Bronchial epithelial cell (primary cell): Measurements from ENCODE around the gene ZNF106. TPM values are rescaled to one million over a fixed set of nuclear protein-coding genes. Genes with fewer than 3 reads are reported as not detected.
A peak's percentile ranks its signal among the peaks of the same experiment; 100 is the strongest.

Source experiments
- DNase-seq: peaks from one replicate; pipeline ENCODE4 v3.0.0-alpha.2; 2010; ENCODE audit warnings: low read depth
- FAIRE-seq: peaks from 2 replicates; lab custom pipeline; 2011; peaks lifted over from hg19 to GRCh38; lab: Jason Lieb, UNC
- H3K27me3 ChIP-seq: 2 replicates; pipeline ENCODE4 v1.5.1; 2011; ENCODE audit warnings: low read length; ENCODE audit not compliant: control insufficient read depth, insufficient read depth
- H3K36me3 ChIP-seq: 2 replicates; pipeline ENCODE4 v1.5.1; 2011; ENCODE audit warnings: low read length; ENCODE audit not compliant: control insufficient read depth, insufficient read depth
- H3K4me3 ChIP-seq: 2 replicates; pipeline ENCODE4 v1.5.1; 2011; ENCODE audit warnings: mild to moderate bottlenecking, low read depth, low read length, control low read depth
- total RNA-seq: library from RNA; depleted of rRNA; stranded (reverse); fragments of >200 nt; gene quantifications from 2 replicates; pipeline ENCODE4 v1.2.1, GENCODE V29; 2014
- TF ChIP-seq, protein P1 (sequence below): IDR thresholded peaks from 2 replicates; pipeline ENCODE4 v1.5.1; 2011; ENCODE audit warnings: mild to moderate bottlenecking, moderate library complexity, low read length, control low read depth, inconsistent platforms; ENCODE audit not compliant: insufficient read depth, severe bottlenecking

ZNF106 gene
- total RNA-seq, 1 donor from 2014 or later: 34.5 TPM

DNA sequence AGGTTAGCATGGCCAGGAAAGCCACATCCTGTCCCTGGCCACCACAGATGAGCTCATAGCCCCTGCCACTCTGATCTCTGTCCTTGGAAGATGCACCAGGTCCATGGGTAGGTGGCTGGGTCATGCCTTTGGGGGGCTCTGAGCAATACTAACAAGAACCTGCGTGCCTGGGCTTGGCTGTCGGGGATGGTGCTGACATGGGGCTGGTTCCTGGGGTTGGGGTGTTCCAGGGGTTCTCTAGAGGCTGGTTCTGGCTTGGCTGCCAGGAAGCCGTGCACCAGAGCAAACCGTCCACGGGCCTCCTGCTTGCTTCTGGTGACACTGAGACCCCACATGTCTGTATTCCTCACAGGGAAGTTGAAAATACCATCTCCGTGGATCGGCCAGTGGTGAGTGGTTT is 87.6 kb downstream of the ZNF106 start:
- TF ChIP-seq, protein P1, sequence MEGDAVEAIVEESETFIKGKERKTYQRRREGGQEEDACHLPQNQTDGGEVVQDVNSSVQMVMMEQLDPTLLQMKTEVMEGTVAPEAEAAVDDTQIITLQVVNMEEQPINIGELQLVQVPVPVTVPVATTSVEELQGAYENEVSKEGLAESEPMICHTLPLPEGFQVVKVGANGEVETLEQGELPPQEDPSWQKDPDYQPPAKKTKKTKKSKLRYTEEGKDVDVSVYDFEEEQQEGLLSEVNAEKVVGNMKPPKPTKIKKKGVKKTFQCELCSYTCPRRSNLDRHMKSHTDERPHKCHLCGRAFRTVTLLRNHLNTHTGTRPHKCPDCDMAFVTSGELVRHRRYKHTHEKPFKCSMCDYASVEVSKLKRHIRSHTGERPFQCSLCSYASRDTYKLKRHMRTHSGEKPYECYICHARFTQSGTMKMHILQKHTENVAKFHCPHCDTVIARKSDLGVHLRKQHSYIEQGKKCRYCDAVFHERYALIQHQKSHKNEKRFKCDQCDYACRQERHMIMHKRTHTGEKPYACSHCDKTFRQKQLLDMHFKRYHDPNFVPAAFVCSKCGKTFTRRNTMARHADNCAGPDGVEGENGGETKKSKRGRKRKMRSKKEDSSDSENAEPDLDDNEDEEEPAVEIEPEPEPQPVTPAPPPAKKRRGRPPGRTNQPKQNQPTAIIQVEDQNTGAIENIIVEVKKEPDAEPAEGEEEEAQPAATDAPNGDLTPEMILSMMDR: no peak
- Histone ChIP-seq H3K36me3 (peaks cover 3% of the 10 kb centered on the region), H3K27me3 (no peaks in the 10 kb centered on the region), H3K4me3 (no peak overlapping the region)
- DNase-seq (no peak), FAIRE-seq (no peak)

DNA sequence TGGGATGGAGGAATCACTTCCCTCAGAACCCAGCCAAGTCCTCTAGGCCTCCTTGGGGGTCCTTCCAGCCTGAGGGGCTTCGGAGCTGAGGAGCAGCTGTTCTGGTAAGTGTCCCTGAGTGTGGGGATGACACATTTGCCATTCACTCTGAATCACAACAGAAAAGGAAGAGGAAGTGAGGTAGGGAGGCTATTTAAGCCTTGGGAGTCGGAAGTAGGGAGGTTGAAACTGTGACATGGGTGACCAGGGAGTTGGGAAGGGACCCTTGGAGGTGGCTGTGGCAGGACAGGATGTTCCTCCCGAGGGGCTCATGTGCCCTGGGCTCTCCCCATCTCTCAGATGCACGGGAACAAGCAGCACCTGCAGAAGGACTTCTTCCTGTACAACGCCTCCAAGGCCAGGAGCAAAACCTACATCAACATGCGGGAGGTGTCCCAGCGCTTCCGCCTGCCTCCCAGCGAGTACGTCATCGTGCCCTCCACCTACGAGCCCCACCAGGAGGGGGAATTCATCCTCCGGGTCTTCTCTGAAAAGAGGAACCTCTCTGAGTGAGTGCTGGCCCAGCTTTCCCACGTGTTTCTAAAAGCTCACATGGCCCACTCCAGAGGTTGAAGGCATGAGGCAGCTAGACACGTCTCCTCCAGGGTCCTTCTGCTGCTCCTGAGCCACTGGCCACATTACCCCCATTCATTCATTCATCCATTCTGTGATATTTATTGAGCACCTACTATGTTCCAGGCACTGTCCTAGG is 88.3 kb downstream of the ZNF106 start:
- Histone ChIP-seq H3K27me3 (no peaks in the 10 kb centered on the region), H3K4me3 (no peak overlapping the region), H3K36me3 (peaks cover 3% of the 10 kb centered on the region)
- FAIRE-seq: peak; percentile 55
- TF ChIP-seq, protein P1: no peak
- DNase-seq: no peak

DNA sequence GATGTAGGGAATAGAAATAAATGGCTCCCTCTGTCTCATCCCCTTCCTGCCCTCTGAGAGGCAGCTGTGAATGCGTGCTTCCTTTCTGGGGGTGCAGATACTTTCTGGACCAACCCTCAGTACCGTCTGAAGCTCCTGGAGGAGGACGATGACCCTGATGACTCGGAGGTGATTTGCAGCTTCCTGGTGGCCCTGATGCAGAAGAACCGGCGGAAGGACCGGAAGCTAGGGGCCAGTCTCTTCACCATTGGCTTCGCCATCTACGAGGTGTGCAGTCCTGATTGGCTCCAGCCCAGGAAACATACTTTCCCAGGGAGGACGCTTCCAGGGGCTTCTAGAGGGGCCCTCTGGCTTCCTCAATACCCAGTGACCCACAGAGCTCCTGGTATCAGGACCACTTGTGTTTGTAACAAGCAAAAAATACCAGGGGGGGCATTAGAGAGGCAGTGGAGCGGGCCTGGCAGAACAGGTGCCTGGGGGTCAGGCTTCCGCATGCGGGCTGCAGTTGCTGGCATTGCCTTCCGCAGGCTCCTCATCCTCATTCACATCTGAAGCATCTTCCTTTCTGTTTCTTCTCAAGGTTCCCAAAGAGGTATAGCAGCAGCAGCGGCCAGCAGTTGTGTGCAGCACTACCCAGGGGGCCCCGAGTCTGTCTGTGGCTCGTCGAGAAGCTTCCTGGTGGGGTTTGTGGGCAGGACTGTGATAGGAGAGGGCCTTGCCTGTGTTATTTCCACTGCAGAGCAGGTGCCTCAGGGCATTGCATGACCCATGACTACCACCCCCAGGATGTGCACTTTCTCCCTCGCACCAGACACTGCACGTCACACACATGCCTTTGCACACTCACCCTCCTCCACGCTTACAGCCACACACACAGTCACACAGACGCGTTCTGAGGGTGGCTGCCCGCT is 89.1 kb downstream of the ZNF106 start:
- TF ChIP-seq, protein P1: no peak
- DNase-seq: no peak
- Histone ChIP-seq H3K36me3 (peaks cover 3% of the 10 kb centered on the region), H3K27me3 (no peaks in the 10 kb centered on the region), H3K4me3 (no peak overlapping the region)
- FAIRE-seq: no peak

DNA sequence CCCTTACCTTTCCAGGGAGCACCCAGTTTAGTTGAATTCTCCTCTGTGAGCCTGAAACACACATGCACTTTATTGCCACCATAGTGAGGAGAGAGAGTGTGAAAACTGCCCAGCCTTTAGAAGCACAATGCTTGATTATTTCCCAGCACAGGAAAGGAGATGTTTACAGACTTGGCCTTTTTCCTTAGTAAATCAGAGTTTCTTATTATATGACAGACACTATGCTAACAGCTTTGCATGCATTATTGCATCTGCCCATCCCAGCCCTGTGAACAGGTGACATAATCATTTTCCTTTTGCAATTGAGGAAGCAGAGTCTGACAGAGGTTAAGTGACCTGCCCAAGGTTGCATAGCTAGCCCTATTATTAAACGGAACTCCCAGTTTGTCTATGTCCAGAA is 95.1 kb downstream of the ZNF106 start:
- TF ChIP-seq, protein P1: no peak
- Histone ChIP-seq H3K27me3 (no peaks in the 10 kb centered on the region), H3K36me3 (no peaks in the 10 kb centered on the region), H3K4me3 (no peak overlapping the region)
- no peak for FAIRE-seq
- no peak for DNase-seq

DNA sequence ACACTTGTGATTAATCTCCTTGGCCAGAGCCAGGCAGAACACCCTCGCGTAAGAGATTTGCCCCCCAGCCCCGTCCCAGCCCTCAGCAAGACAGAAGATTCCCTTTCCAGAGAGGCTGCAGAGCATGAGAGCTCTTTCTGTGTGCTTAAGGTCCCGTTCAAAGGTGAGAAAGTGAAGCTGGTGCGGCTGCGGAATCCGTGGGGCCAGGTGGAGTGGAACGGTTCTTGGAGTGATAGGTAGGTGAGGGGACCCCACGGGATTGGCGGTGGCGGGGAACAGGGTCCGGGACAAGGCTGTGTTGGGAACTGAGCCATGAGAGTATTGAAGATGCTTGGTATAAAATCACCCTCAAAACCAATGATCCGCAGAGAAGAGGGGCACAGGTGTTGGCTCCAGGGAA is 96.8 kb downstream of the ZNF106 start:
- DNase-seq (no peak), FAIRE-seq (no peak)
- no peaks in the 10 kb centered on the region for H3K36me3 ChIP-seq
- TF ChIP-seq, protein P1: no peak
- no peaks in the 10 kb centered on the region for H3K27me3 ChIP-seq
- H3K4me3 ChIP-seq: no peak overlapping the region
